ENCODE measurements around the gene CYP3A4.
"Not testable (repeated sequence)": the region's sequence is repeated elsewhere in the genome, so short reads cannot be mapped to it uniquely, and the experiment has no call there.

The CYP3A4 gene

GRCh38 chr7:99784007-99784406 lies at the start of gene CYP3A4:
CYP3A4 (minus strand) TSS chr7:99784184; CDS start chr7:99784081, 103 bp downstream.
- DNase-seq (ENCODE audit: low read depth), result no peak

GRCh38 chr7:99833289-99833877 lies 49.4 kb upstream of the CYP3A4 start:
- DNase-seq (ENCODE audit: low read depth), result no peak

GRCh38 chr7:99831595-99831994 lies 47.6 kb upstream of the CYP3A4 start:
- DNase-seq (ENCODE audit: low read depth), result no peak

GRCh38 chr7:99829524-99830160 lies 45.7 kb upstream of the CYP3A4 start:
- DNase-seq (ENCODE audit: low read depth), result no peak

GRCh38 chr7:99828811-99829210 lies 44.8 kb upstream of the CYP3A4 start:
- DNase-seq (ENCODE audit: low read depth), result no peak

GRCh38 chr7:99827040-99827778 lies 43.2 kb upstream of the CYP3A4 start:
- DNase-seq (ENCODE audit: low read depth), result no peak

GRCh38 chr7:99825873-99826272 lies 41.9 kb upstream of the CYP3A4 start:
- no peak for DNase-seq (ENCODE audit: low read depth)

- DNase-seq (ENCODE audit: low read depth), result no peak
Observed at GRCh38 chr7:99825452-99825851, 41.5 kb upstream of the CYP3A4 start.

GRCh38 chr7:99824091-99824490 lies 40.1 kb upstream of the CYP3A4 start:
- no peak for DNase-seq (ENCODE audit: low read depth)

GRCh38 chr7:99822731-99823718 lies 39.0 kb upstream of the CYP3A4 start:
- no peak for DNase-seq (ENCODE audit: low read depth)

GRCh38 chr7:99820408-99821027 lies 36.5 kb upstream of the CYP3A4 start:
- DNase-seq (ENCODE audit: low read depth), result no peak

- no peak for DNase-seq (ENCODE audit: low read depth)
Observed at GRCh38 chr7:99808766-99809165, 24.8 kb upstream of the CYP3A4 start.

GRCh38 chr7:99806839-99807478 lies 23.0 kb upstream of the CYP3A4 start:
- no peak for DNase-seq (ENCODE audit: low read depth)

GRCh38 chr7:99805641-99806040 lies 21.7 kb upstream of the CYP3A4 start:
- DNase-seq (ENCODE audit: low read depth), result no peak

- not testable (repeated sequence) for DNase-seq (ENCODE audit: low read depth)
Observed at GRCh38 chr7:99803118-99803517, 19.1 kb upstream of the CYP3A4 start.

GRCh38 chr7:99801407-99801806 lies 17.4 kb upstream of the CYP3A4 start:
- DNase-seq (ENCODE audit: low read depth), result not testable (repeated sequence)

- DNase-seq (ENCODE audit: low read depth), result no peak
Observed at GRCh38 chr7:99798972-99799371, 15.0 kb upstream of the CYP3A4 start.

GRCh38 chr7:99795864-99796263 lies 11.9 kb upstream of the CYP3A4 start:
- not testable (repeated sequence) for DNase-seq (ENCODE audit: low read depth)

GRCh38 chr7:99794585-99795502 lies 10.9 kb upstream of the CYP3A4 start:
- no peak for DNase-seq (ENCODE audit: low read depth)

GRCh38 chr7:99793443-99793842 lies 9.5 kb upstream of the CYP3A4 start:
- no peak for DNase-seq (ENCODE audit: low read depth)

All from T-helper 22 cell (primary cell).